Ammon's horn (tissue), 1 donor: ENCODE data around the gene PPIB.
"Not testable (repeated sequence)": the region's sequence is repeated elsewhere in the genome, so short reads cannot be mapped to it uniquely, and the experiment has no call there.

Experiments used
- DNase-seq: peaks from one replicate; pipeline ENCODE4 v3.0.0-alpha.2; 2016; ENCODE audit warnings: low spot score

The PPIB gene

DNA sequence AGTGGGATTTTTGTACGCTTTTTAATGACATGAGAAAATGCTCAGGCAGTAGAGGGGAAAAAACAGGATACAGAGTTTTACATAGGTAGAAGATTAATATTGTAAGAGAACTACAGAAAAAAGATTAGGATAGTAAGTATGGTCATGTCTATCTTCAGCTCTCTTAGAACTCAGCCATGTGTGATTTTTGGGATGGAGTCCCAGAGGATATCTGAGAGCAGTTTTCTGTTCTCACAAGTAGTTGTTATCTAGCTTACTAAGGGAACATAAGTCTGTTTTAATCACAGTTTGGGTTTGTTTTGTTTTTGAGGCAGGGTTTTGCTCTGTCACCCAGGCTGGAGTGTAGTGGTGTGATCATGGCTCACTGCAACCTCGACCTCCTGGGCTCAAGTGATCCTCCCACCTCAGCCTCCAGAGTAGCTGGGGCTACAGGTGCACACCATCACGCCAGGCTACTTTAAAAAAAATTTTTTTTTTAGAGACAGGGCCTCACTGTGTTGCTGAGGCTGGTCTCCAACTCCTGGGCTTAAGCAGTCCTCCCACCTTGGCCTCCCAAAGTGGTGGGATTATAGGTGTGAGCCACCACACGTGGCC lies 52.6 kb downstream of the PPIB start:
- not testable (repeated sequence) for DNase-seq

DNA sequence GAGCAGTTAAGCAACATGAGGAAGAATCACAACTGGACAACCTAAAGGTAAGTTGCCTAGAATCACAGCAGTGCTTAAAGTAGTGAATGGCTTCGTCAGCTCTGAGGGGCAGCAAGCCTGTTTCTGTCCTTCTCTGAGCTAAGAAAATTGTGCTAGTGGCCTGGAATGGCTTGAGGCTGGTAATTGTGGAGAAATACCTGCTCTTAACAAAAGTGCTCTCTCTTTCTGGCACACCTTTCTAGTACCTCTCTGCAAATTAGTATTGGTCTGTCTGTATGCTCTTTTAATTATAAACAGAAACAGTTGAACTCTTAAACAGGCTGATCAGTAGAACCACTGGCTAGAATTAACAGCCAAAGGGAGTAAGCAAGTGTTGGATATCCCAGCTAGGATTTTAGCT lies 55.5 kb downstream of the PPIB start:
- DNase-seq: no peak
